ACHN (cell line): ENCODE data around the gene ARSD.
"Not testable (repeated sequence)": the region's sequence is repeated elsewhere in the genome, so short reads cannot be mapped to it uniquely, and the experiment has no call there.

Experiments used
- DNase-seq: peaks from one replicate; pipeline ENCODE4 v3.0.0-alpha.2; 2015
- in situ Hi-C: cut with HindIII; loops from 2 replicates; pipeline ENCODE4 v1.10.0; 2017; ENCODE audit warnings: low sequenced_read_pairs, low pct_ligation_motif_present, low pct_unique_long_range_greater_than_20kb

ARSD gene

DNA sequence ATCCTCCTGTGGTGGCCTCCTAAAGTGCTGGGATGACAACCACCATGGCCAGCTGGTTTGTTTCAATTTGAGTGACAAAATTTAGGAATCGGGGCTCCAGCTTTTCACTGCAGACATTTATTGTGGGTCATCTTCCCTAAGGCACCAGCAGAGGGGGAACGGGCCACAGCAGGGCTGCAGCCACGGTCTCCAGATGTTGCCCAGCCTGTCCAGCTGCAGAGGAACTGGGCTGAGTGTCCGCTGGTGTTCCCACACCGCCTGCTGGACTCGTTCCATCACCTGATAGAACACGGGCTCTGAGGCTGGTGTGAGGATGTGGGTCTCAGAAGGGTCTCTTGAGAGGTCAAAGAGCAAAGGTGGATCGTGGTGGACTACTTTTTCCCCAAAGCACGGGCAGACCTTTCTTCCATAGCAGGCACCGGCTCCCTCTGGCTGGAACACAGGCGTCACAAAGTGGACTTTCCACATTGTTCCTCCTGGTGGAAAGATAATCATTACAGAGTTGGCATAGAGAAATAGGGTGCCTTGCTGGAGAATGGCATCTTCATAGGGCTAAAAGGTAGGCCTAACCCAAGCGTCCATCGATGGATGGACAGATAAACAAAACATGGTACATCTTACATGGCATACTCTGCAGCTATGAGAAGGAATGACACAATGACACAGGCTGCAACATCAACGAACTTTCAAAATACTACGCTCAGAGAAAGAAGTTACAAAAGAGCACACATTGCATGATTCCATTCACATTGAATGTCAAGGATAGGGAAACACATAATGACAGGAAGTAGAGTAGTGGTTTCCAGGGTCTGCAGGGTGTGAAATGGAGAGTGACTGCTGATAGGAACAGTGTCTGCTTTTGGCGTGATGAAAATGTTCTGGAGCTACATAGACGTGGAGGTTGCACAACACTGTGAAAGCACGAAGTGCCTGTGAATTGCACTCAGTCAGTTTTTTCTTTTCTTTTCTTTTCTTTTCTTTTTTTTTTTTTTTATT, 5.9 kb upstream of the ARSD start:
- in situ Hi-C loops = no loop called here
- DNase-seq = no peak

DNA sequence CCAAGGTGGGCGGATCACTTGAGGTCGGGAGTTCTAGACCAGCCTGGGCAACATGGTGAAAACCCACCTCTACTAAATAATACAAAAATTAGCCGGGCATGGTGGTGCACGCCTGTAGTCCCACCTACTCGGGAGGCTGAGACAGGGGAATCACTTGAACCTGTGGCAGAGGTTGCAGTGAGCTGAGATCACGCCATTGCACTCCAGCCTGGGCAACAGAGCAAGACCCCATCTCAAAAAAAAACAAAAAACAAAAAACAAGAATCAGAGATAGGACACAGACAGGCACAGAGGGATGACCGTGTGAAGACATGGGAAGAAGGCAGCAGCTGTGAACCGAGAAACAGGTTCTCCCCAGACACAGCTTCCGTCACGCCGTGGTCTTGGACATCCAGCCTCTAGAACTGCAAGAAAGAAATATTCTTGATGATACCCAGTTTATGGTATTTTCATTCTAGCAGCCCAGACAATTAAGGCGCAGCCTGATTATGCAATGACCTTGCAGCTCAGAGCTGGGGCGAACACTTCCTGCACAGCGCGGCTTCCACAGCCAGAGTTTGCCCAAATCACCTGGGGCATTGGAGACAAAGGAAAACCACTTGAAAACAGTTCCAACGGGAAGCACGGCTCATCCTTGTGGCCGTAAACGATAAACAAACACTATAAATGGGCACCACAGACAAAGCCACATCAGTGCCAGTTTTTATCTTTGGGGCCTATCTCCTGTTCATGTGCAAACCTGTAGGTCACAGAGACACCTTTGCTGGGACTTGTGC, 4.2 kb upstream of the ARSD start:
- no peak for DNase-seq
- in situ Hi-C loops = no loop called here

DNA sequence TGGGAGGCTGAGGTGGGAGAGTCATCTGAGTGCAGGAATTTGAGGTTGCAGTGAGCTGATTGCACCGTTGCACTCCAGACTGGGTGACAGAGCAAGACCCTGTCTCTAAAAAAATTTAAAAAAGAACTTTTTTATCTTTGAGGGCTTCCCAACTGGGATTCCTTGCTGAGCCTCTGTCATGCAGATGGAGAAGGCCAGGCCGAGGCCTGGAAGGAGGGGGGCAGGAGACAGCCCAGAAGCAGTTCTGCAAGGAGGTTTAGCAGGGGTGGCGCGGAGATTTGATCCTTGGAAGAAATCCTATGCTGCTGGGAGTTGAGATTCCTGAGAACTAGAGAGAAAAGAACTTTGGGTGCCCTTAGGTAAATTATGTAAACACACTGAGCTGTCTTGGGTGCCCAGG, 2.5 kb upstream of the ARSD start:
- in situ Hi-C loops = no loop called here
- DNase-seq = no peak

DNA sequence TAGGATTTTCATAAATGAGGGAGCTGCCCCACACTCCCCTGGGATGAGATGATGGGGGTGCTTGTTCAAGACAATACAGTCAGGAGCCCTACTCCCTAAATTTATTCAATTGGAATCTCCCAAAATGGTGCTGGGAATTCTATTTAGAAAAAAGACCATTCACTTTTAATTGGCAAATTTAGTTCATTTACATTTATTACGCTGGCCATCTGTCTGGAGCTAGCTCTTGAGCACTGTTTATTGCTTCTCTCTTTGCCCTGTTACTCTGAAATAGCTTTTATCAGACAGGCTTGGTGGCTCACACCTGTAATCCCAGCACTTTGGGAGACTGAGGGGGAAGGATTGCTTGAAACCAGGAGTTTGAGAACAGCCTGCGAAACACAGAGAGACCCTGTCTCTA, 2.0 kb upstream of the ARSD start:
- no peak for DNase-seq
- in situ Hi-C loops = no loop called here

DNA sequence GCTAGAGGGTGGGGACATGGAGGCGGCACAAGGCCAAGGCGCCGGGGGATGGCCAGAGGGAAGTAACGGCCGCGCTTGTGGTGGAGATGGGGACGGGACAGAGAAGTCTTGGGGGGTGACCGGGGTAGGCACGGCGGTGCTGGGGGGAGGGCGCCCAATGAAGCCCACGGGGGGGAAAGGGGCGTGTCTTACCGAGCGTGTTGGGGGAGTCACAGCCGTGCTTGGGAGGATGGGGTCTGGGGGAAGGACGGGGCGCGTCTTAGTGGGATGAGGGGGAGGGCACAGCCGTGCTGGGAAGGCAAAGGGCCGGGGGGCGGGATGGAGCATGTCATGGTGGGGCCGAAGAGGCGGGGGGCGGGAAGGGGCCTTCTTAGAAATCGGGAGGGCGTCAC, 952 bp downstream of the ARSD start:
- peak; percentile 42 for DNase-seq
- in situ Hi-C loops = no loop called here

DNA sequence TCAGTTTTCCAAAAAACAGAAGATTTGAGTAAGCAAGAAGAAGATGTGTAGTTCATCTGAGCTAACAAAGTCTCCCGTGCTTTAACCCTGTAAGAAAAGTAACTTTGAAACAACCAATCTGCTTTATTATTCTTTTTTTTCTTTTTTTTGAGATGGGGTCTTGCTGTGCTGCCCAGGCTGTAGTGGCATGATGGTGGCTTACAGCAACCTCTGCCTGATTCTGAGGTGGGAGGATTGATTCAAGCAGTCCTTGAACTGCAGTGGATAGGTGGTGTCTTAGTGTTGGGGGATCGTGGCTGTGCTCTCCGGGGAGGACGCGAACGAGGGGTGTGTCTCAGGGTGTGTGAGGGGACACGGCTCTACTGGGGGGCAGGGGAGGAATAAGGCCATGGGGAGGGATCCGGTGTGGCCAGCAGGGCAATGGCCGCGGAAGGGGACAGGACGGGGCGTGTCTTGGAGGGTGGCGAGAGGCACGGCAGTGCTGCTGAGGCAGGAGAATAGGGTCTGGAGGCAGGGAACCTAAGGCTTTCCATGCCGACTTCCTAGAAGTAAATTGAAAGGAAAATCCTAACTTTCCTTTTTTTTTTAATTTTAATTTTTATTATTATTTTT, 2.4 kb downstream of the ARSD start:
- in situ Hi-C loops = no loop called here
- no peak for DNase-seq

DNA sequence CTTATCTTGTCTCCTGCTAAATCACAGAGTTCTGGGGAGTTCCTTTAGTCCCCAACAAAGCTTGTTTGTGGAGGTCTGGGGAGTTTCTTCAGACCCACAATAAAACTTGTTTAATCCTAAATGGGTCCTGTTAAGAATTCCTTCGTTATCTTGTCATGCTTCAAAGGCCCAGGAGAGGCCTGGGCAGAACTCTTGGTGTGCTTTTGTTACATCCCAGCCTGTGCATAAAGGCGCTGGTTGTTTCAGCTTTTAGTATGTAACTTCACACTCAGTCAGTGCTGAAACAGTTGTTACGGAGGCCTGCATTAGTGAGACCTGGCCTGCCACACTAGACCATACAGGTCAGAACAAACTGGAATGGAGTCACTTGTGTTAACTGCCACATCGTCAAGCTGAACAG, 2.9 kb downstream of the ARSD start:
- in situ Hi-C loops, DNase-seq: not testable (repeated sequence)

DNA sequence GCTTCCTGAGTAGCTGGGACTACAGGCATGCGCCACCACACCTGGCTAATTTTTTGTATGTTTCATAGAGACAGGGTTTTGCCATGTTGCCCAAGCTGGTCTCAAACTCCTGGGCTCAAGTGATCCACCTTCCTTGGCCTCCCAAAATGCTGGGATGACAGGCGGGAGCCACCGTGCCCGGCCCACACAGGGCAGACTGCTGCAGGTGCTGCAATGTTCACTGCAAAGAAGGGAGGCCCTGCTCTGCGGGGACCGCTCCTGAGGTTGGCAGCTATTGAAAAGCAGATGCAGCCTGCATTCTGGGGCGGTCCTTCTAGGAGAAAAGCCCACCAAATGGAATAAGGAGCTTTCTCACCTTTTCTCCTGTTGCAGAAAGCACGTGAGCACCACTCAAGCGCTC, 5.0 kb downstream of the ARSD start:
- in situ Hi-C loops = no loop called here
- DNase-seq = no peak

DNA sequence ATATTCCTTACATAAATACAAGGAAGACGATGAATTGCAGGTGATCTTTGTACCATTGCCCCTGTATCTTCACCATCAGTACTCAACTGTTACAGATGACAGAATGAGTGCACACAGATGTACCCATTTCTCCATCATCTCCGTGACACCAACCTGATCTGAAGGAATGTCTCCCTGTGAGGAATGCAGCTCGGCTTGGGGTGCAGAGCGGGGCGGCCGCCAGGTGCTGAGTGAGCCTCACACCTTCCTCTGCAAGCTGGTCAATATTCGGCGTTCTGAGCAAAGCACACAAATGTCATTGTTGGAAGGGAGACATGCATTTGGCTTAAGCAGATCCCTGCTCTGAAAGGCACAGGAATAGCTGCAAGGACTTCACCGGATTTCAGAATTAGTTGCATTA, 7.4 kb downstream of the ARSD start:
- no peak for DNase-seq
- in situ Hi-C loops = no loop called here

DNA sequence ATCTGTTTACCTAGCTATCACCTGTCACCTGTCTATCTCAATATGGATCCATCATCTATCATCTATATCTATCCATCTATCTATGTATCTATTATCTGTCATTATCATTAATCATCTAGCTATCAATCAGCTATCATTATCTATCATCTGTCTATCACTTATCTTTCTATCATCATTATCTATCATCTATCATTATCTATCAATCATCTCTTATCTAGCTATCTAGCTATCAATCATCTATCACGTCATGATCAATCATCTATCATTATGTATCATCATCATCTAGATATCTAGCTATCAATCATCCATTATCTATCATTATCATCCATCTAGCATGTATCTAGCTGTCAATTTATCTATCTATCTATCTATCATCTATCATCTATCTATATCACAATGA, 7.9 kb downstream of the ARSD start:
- in situ Hi-C loops = no loop called here
- DNase-seq = no peak

DNA sequence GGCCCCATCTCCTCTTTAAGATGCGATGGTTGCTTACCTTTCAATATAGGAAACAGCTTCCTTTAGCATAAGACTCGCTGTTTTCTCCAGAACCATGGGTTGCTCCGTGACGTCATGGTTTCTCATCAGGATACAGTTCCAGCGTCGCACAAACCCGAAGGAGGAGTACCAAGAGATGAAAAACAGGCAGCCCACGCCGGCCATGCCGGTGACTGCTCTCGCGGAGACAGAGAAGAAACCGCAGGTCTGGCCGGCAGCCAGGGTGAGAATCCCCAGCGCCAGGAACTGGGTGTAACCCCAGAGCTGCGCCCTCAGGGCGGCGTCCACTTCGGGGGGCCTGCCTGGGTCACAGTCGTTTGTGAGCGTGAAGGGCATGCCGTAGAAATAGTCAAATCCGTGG, 11.4 kb downstream of the ARSD start:
- in situ Hi-C loops = no loop called here
- DNase-seq = no peak

DNA sequence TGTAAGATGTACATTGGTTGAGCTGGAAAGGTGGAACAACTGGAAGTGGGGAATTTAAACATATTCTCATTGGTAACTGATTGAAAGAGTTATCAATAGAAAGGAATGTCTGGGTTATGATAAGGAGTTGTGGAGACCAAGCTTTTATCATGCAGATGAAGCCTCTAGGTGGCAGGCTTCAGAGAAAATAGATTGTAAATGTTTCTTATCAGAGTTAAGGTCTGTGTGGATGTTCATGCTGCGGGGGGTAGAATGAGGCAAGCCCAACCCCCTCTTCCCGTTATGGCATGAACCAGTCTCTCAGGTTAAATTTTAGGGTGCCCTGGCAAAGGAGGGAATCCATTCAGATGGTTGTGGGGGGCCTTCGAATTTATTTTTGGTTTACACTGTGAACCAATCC, 16.0 kb downstream of the ARSD start:
- no peak for DNase-seq

DNA sequence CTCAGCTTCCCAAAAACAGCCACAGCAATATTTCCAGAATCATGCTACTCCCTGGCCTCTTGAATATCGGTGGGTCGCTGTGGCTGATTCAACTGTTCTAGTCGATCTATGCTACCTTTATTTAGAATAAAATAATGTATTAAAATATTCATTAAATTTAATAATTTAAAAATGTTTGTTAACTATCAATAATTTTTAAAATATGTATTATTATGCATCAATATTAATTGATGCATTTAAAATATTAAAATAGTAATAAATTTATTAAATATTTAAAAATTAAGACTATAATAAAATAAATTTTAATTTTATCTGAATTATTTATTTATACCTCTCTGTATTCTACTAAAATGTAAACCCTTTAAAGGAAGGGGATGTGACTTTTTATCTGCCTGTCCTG, 19.0 kb downstream of the ARSD start:
- DNase-seq = no peak
- in situ Hi-C loops = no loop called here

More for the DNA sequence above, 16.0 kb downstream of the ARSD start:
- in situ Hi-C loops = no loop called here

DNA sequence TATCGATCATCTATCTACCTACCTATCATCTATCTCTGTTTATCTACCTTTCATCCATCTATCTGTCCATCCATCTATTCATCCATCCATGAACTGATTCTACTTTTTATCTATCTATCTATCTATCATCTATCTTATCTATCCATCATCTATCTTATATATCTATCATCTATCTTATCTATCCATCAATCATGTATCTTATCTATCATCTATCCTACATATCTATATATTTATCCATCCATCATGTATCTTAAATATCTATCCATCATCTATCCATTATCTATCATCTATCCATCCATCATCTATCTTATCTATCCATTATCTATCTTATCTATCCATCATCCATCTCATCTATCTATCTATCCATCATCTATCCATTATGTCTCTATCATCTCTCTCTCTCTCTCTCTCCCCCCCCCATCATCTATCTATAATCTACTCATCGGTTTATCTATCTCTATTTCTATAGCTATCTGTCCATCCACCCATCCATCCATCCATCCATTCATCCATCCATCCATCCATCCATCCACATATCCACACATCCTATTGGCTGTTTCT, 20.9 kb downstream of the ARSD start:
- DNase-seq = no peak
- in situ Hi-C loops = no loop called here

DNA sequence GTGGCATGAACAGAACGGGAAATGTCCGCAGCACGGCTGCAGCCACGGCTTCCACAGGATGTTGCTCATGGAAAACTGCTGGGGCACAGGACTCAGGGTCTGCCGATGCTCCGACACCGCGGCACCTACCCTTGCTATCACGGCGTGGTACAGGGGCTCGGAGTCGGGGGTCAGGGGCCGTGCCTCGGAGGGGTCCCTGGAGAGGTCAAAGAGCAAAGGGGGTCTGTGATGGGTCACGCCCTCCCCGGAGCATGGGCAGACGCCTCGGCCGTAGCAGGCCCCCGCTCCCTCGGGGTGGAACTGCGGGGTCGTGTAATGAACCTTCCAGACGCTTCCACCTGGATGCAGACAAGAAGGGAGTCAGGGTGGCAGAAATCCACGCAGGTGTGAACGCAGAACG, 21.8 kb downstream of the ARSD start:
- no peak for DNase-seq
- in situ Hi-C loops = no loop called here

DNA sequence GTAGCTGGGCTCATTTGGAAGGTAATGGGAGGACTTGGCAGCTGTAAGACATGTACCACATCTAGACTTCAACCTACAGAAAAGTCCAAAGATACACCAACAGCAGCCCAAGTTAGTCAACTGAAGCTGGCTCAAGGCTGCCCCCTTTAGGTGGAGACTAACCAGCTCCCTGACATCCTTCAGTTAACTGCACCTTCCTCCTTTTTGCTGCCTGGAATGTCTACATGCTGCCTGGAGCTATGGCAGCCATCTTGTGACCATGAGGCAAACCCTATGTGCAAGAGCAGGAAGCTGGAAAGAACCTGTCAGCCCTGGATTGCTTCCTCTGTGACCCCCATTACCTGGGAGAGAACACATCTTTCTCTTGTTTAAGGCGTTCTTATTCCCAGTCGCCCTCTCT, 25.8 kb downstream of the ARSD start:
- in situ Hi-C loops = no loop called here
- DNase-seq = no peak

DNA sequence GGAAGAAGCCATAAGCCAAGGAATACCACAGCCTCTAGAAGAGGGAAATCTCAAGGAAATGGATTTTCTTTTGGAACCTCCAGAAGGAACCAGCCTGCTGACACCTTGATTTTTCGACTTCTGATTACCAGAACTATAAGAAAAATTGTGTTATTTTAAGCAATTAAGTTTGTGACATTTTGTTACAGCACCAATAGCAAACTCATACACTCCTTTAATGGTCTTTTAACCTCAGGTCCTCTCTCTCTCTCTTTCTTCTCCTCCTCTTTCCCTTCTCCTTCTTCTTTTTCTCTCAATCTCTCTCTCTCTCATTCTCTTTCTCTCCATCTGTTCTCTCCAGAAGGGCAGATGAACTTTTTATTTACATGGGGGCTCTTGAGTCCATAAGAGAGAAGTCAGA, 26.3 kb downstream of the ARSD start:
- in situ Hi-C loops = no loop called here
- no peak for DNase-seq

DNA sequence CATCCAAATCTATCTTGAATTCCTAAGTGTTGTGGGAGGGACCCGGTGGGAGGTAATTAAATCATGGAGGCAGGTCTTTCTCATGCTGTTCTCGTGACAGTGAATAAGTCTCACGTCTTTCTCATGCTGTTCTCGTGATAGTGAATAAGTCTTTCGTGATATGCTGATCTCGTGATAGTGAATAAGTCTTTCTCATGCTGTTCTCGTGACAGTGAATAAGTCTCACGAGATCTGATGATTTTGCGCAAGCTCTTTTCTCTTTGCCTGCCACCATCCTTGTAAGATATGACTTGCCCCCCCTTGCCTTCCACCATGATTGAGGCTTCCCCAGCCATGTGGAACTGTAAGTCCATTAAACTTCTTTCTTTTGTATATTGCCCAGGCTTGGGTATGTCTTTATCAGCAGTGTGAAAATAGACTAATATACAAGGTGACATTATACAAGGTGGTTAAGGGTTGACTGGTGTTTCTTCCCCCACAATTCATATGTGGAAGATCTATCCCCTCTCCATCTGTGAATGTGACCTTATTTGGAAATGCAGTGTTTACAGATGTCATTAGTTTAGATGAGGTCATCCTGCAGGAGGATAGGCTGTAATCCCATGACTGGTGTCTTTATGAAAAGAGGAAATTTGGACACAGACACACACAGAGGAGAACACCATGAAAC, 27.6 kb downstream of the ARSD start:
- in situ Hi-C loops = no loop called here
- no peak for DNase-seq
